Activated naive CD4-positive, alpha-beta T cell (primary cell): ENCODE results near the gene NCOA6.
"Not testable (repeated sequence)": the region's sequence is repeated elsewhere in the genome, so short reads cannot be mapped to it uniquely, and the experiment has no call there.

Experiments used
- DNase-seq, 4 experiments: peaks; one replicate each; lab custom pipeline; 2025; lab: John Stamatoyannopoulos, UW

The NCOA6 gene

DNA sequence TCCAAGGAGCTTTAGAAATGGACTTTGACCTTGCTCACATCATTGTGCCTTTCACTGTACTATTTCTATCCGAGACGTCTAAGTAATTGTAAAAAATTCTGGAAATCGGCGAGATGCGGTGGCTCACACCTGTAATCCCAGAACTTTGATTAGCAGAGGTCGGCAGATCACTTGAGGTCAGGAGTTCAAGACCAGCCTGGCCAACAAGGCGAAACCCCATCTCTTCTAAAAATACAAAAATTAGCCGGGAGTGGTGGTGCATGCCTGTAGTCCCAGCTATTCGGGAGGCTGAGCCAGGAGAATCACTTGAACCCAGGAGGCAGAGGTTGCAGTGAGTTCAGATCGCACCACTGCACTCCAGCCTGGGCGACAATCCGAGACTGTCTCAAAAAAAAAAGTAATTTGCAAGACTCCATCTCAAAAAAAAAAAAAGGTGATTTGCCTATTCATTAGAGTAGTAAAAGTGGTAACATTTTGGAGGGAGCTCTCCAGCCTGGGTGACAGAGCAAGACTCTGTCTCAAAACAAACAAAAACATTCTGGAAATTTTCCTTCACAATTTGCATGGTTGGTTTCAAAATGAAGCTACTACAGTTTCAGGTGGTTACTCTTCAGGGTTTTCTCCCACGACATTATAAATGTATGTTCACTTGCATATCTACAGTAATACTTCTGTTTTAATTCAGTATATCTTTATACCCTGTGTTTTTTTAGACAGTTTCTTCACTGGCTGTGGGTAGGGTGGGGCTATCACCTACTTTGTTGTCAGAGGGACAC lies 106.0 kb downstream of the NCOA6 start:
- DNase-seq = not testable (repeated sequence)

- no peak for DNase-seq
Observed at GRCh38 chr20:34717230-34718095, 108.0 kb downstream of the NCOA6 start.

- no peak for DNase-seq
Observed at GRCh38 chr20:34716921-34717229, 108.6 kb downstream of the NCOA6 start.

GRCh38 chr20:34715384-34715783 lies 110.1 kb downstream of the NCOA6 start:
- no peak for DNase-seq

- not testable (repeated sequence) for DNase-seq
Observed at GRCh38 chr20:34713944-34714515, 111.4 kb downstream of the NCOA6 start.

DNA sequence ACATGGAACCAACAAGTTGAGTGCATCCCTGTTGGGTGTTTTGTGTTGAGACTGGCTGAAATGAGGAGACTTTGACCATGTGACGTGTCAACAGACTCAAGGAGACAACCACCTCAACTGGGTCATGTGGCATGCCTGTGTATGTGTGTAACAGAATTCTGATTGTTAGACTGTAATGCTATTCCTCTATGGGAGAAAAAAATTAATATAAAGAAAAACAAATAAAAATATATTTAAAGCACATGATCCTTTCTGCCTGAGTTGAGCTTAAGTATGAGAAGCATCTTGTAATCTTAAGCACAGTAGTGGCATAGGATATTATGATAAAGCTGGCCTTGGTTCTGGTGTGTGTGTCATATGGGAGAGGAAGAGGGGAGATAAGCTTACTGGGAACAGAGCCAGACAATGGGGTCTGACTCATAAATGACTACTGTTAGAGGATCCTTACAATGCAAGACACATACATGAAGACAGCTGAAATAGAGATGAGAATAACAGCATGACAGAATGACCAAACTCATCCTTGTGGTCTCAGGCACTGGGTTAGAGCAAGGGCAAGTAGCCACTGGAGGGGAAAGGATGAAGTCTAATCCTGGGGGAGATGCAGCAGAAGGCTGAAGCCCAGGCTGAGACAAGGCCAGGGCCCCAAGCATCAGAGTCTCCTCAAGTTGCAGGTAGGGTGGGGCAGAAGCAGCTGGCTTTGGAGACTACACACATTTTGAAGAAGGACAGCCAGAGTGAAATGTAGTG lies 112.1 kb downstream of the NCOA6 start:
- DNase-seq = no peak

DNA sequence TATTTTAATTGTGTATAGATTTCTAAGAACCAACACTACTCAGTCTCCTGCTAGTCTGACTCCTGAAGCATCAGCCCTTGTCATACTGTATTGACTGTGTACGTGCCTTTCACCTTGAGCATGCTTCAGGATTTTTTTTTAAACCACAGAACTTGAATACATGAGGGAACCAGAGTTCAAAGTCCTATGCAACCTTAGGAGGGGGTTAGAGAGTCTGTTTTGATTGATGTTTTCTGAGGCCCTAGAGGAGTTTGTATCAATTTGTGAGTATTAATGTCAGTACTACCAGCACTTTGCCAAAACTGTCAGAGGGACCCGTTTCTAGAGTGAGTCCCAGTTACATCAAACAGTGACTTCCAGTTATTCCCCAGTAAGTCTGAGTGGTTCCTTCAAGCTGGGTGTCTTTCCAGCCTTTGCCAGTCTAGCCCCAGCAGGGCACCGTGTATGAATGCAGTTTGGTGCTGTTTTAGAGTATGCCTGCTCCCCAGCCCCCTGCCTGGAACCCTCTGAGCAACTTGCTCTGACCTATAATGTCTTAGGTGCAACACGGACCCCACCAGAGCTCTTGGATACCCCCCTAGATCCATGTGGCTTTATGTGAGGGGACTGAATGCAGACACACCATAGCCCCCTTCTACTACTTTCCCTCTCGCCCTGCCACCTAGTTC lies 112.8 kb downstream of the NCOA6 start:
- DNase-seq = no peak

DNA sequence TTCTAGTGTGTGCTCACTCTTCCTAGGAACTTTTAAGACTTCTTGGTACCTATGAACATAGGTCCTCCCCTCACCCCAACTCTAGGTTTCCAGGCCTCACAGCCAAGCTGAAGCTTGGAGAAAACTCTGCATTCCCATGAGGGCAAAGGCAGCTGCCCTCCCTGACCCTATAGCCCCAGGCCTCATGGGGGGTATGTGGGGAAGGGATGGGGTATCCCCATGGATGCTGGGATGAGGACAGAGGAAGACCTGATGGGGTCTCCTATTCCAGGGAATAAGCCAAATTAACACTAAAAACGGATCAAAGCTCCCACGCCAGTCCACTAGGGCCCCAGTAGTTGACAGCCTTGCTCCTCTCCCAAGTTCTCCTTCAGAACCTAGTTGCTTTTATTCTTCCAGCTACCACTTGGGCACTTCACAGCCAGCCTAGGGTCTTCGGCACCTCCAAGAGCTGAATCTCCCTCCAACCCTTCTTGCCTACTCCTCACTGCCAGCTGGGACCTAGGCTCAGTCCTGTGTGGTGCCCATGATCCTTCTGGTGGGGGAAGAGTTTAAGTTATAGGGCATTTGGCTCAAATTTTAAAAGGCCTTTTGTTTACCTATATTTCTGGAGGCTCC lies 113.5 kb downstream of the NCOA6 start:
- DNase-seq = no peak

- no peak for DNase-seq
Observed at GRCh38 chr20:34710861-34711574, 114.4 kb downstream of the NCOA6 start.

DNA sequence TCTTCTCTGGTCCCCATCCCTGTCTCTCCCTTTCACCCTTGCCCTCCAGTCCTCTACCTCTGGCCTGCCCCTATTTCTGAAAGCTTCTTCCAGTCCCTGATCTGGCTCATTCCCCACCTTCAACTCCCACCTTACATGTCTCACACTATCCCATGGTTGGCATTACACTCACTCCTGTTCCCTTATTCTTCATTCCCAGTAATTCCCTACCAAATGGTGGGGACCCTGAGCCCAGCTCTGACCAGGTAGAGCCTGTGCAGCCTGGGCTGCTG lies 114.9 kb downstream of the NCOA6 start:
- DNase-seq = no peak

DNA sequence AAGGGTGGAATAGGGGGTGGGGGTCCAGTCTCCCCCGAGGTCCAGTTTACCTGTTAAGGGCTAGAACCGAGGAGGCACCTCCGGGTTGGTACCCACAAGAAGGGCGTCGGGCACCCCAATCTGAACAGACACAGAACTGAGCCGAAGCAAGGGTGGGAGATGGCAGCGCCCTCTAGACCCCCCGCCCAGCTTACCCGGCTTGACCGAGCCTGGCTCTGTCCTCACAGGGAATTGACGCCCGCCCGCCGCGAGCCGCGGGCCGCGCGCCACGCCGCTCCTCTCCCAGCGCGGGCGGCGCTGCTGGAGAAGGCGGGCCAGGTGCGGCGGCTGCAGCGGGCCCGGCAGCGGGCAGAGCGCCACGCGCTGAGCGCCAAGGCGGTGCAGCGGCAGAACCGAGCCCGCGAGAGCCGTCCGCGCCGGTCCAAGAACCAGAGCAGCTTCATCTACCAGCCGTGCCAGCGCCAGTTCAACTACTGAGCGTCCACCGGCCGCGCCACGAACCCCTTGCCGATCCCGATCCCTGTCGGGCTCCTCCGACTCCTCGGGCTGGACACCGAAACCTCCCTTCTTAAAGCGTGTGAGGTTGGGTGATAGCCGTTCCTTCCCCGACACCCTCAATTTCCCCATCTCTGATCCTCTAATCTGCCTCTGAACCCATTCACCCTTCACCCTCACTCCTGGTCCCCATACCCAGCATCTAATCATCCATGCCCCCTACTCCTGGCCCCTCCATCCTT lies 115.5 kb downstream of the NCOA6 start:
- peak in 2 of 4 experiments; percentile 39 to 56 for DNase-seq

GRCh38 chr20:34709044-34709830 lies 116.2 kb downstream of the NCOA6 start:
- peak; percentile 52 to 75 (median 68) for DNase-seq

- peak; percentile 8 to 53 (median 16) for DNase-seq
Observed at GRCh38 chr20:34708621-34709043, 116.8 kb downstream of the NCOA6 start.

DNA sequence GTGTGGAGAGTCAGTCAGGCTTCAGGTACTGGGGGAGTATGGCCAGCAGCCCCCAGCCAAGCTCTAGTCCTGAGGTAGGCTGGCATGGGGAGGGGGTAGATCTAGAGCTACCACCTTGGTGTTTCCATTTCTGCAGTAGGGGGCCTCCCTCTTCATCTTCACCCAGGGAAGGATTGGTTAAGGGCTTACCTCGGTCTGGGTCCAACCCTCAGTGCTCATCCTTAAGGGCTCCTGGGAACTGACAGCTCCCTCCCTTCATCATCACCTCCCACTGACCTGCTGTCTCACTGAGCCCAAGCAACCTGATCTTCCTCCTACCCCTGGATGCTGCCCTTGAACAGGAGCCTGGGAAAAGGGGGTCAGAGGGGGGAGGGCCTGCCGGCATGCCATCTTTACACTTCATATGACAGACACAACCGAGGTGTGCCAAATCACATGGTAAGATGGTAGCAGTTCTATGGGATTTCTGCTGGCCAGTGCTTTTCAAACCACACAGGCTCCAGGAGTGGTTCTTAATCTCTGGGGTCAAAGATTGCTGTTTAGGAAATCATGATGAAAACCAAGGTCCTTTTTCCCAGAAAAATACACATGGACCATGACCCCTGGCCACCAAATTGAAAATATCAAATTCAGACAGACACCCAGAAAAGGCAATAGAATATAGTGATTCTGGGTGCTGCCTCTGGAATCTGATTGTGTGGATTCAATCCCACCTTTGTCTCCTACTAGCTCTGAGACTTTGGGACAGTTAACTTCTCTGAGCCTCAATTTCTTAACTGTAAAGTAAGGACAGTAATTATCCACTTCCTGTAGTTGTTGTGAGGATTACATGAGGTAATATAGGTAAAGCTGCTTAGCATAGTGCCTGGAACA lies 118.3 kb downstream of the NCOA6 start:
- DNase-seq = no peak

GRCh38 chr20:34706302-34706875 lies 119.1 kb downstream of the NCOA6 start:
- DNase-seq = no peak

DNA sequence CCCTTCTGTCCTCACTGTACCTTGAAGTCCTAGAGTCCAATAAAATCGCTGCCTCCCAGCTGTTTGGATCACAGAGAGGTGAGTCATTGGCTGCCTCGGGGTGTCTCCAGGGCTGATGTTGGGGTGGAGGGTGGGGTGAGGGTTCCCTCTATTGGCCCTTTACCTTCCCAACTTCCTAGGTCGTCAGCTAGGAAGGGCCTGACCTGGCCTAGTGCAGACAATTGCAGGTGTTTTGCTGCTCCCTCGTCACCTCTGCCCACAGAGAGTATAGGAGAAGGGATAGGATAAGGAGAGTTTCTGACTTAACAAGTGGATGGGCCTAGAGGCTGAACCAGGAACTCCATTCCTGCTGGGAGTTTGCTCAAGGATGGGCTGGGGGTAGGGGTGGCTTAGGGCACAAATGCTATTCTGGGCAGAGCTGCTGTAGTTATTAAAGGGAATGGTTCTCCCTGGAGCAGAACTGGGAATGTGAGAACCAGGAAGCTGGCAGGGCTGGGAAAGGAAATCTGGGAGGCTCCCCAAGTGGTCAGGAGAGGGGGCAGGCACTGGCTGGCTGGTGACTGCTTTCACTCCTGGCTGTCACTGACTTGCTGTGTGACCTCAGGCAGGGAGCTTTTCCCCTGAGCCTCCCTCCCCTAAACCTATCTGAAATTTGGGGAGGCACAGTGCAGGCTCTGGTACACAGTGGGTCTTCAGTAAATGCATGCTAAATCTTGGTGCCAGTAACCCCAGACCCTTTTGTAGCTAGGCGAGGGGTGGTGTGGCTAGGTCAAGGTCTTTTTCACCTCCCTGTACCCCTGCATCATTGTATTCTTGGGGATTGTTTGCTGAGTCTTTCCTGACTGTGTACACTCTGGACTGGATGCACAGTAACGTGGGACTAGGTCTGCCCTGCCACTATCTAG lies 119.8 kb downstream of the NCOA6 start:
- no peak for DNase-seq

- no peak for DNase-seq
Observed at GRCh38 chr20:34705008-34705396, 120.4 kb downstream of the NCOA6 start.
